Subcutaneous adipose tissue (tissue), 4 donors: Measurements from ENCODE around the gene DNAJC27. TPM values are rescaled to one million over a fixed set of nuclear protein-coding genes. Genes with fewer than 3 reads are reported as not detected.

Experiments used
- CTCF ChIP-seq: fragments of 450-650 bp; IDR thresholded peaks from one replicate; pipeline ENCODE4 v1.5.1; 2016; ENCODE audit warnings: low read depth, mild to moderate bottlenecking, control low read depth, antibody characterized with exemption, moderate library complexity
- total RNA-seq, 4 donors: library from RNA; depleted of rRNA; stranded (reverse); fragments of >200 nt; gene quantifications; one replicate each; pipeline ENCODE4 v1.1.0, GENCODE V29; 2016

Gene DNAJC27
- 10 to 100 TPM in 3 of 4 donors, 1 to 10 TPM in 1; 9.3 to 21.5 (median 12.4) TPM for total RNA-seq

GRCh38 chr2:24971536-24972314 is at the start of gene DNAJC27:
TSS of gene DNAJC27 (minus strand) at chr2:24971955. CDS start at chr2:24971904, 51 bp downstream.
- no peak for TF ChIP-seq CTCF

- TF ChIP-seq CTCF, result no peak
These were observed 46.9 kb upstream of the DNAJC27 start for GRCh38 chr2:25018681-25019080.

- no peak for TF ChIP-seq CTCF
These were observed 42.9 kb upstream of the DNAJC27 start for GRCh38 chr2:25014631-25015030.

GRCh38 chr2:25009954-25010353 is 38.2 kb upstream of the DNAJC27 start:
- no peak for TF ChIP-seq CTCF

GRCh38 chr2:25002066-25002465 is 30.3 kb upstream of the DNAJC27 start:
- TF ChIP-seq CTCF, result no peak

- TF ChIP-seq CTCF, result no peak
These were observed 29.5 kb upstream of the DNAJC27 start for GRCh38 chr2:25001325-25001637.

GRCh38 chr2:25000503-25001324 is 29.0 kb upstream of the DNAJC27 start:
- no peak for TF ChIP-seq CTCF
